Epithelial cell of esophagus (primary cell): ENCODE results near the gene EVA1B.
A peak's percentile ranks its signal among the peaks of the same experiment; 100 is the strongest.

ENCODE experiments used
- DNase-seq: peaks from one replicate; pipeline ENCODE4 v3.0.0; 2010; ENCODE audit warnings: low read depth
- H3K4me3 ChIP-seq: 2 replicates; pipeline ENCODE4 v1.5.1; 2011; ENCODE audit warnings: mild to moderate bottlenecking, low read length, control low read depth
- CTCF ChIP-seq: IDR thresholded peaks from 2 replicates; pipeline ENCODE4 v1.5.1; 2011; ENCODE audit warnings: low read depth, mild to moderate bottlenecking, low read length, control low read depth, inconsistent platforms; ENCODE audit not compliant: insufficient read depth; ENCODE audit errors: missing control alignments

Gene EVA1B

GRCh38 chr1:36304970-36305914 lies 18.2 kb downstream of the EVA1B start:
- no peak overlapping the region for H3K4me3 ChIP-seq
- no peak for DNase-seq
- no peak for TF ChIP-seq CTCF

- TF ChIP-seq CTCF: no peak
- H3K4me3 ChIP-seq: no peak overlapping the region
Measured at GRCh38 chr1:36304521-36304920, 18.9 kb downstream of the EVA1B start.

GRCh38 chr1:36303650-36304360 lies 19.6 kb downstream of the EVA1B start:
- DNase-seq: no peak
- TF ChIP-seq CTCF: no peak

More at GRCh38 chr1:36304521-36304920, 18.9 kb downstream of the EVA1B start:
- DNase-seq: no peak

GRCh38 chr1:36303244-36303643 lies 20.2 kb downstream of the EVA1B start:
- no peak for TF ChIP-seq CTCF
- H3K4me3 ChIP-seq: no peak overlapping the region
- no peak for DNase-seq

More at GRCh38 chr1:36303650-36304360, 19.6 kb downstream of the EVA1B start:
- H3K4me3 ChIP-seq: no peak overlapping the region

GRCh38 chr1:36301220-36301619 lies 22.2 kb downstream of the EVA1B start:
- DNase-seq: no peak
- H3K4me3 ChIP-seq: no peak overlapping the region
- TF ChIP-seq CTCF: no peak

GRCh38 chr1:36300526-36300925 lies 22.9 kb downstream of the EVA1B start:
- H3K4me3 ChIP-seq: no peak overlapping the region
- no peak for TF ChIP-seq CTCF
- peak; percentile 85 for DNase-seq
